HepG2 (cell line): Measurements from ENCODE around the gene PLA2G4F. TPM values are rescaled to one million over a fixed set of nuclear protein-coding genes. Genes with fewer than 3 reads are reported as not detected.
"Not testable (repeated sequence)": the region's sequence is repeated elsewhere in the genome, so short reads cannot be mapped to it uniquely, and the experiment has no call there.

Source experiments
- FOXP1 ChIP-seq, 2 experiments: fragments of 450-650 bp in 1 of 2; IDR thresholded peaks; 2 replicates each; pipeline ENCODE4 v1.6.1; 2017 to 2018; ENCODE audit warnings: antibody characterized with exemption in 1 of 2
- JUNB ChIP-seq: sonication (generic); formaldehyde crosslinking; IDR thresholded peaks from 2 replicates; pipeline ENCODE4 v1.8.0; 2022; ENCODE audit warnings: missing genetic modification reagents, mild to moderate bottlenecking, borderline replicate concordance
- JUND ChIP-seq: sonication (generic); formaldehyde crosslinking; IDR thresholded peaks from 2 replicates; pipeline ENCODE4 v1.8.0; 2022; ENCODE audit warnings: mild to moderate bottlenecking, missing genetic modification reagents
- MED1 ChIP-seq: sonication (generic); formaldehyde crosslinking; IDR thresholded peaks from 2 replicates; pipeline ENCODE4 v1.4.0; 2020; ENCODE audit warnings: missing genetic modification reagents
- RAD51 ChIP-seq: fragments of 450-650 bp; IDR thresholded peaks from 2 replicates; pipeline ENCODE4 v1.6.1; 2016; ENCODE audit warnings: borderline replicate concordance
- SOX6 ChIP-seq, 2 experiments: fragments of 450-650 bp in 1 of 2; sonication (generic) in 1 of 2; formaldehyde crosslinking in 1 of 2; IDR thresholded peaks; 2 replicates each; pipeline versions ENCODE4 v1.4.0 to v1.6.1; 2017 to 2020; ENCODE audit warnings: antibody characterized with exemption in 1 of 2, mild to moderate bottlenecking in 1 of 2, missing genetic modification reagents in 1 of 2
- SP5 ChIP-seq: IDR thresholded peaks from 2 replicates; pipeline ENCODE4 v1.6.1; 2016; ENCODE audit warnings: low read depth, borderline replicate concordance
- THAP9 ChIP-seq: sonication (generic); formaldehyde crosslinking; IDR thresholded peaks from 2 replicates; pipeline ENCODE4; 2020; ENCODE audit warnings: missing genetic modification reagents, mild to moderate bottlenecking, borderline replicate concordance
- USF2 ChIP-seq, 2 experiments: sonication (generic) in 1 of 2; formaldehyde crosslinking in 1 of 2; IDR thresholded peaks; 2 replicates each; pipeline versions ENCODE4 v1.5.1 to v1.6.1; 2011 to 2020; ENCODE audit warnings: borderline replicate concordance in 1 of 2, low read depth in 1 of 2, low read length in 1 of 2, mild to moderate bottlenecking in 1 of 2, missing genetic modification reagents in 1 of 2, moderate library complexity in 1 of 2
- polyA plus RNA-seq, 8 experiments: library from polyadenylated mRNA; depleted of rRNA in 3 of 8; stranded (reverse) in 7 of 8; unstranded in 1 of 8; fragments of >200 nt; fragmentation: Illumina TruSeq in 4 of 8; extraction: Trizol in 4 of 8; gene quantifications; 2 replicates each; pipeline versions ENCODE4 v1.2.1 to v1.2.3, GENCODE V29; 2011 to 2016; ENCODE audit warnings: low read depth in 4 of 8, missing spikeins in 1 of 8, mixed read lengths in 1 of 8; ENCODE audit not compliant: insufficient read depth in 1 of 8
- total RNA-seq, 5 experiments: library from RNA; depleted of rRNA; stranded (reverse); fragments of >200 nt; fragmentation: Illumina TruSeq; extraction: Trizol; gene quantifications; 2 replicates each; pipeline ENCODE4 v1.2.3, GENCODE V29; 2016; ENCODE audit warnings: low read depth in 1 of 5
- TF ChIP-seq, protein P1 (sequence below): sonication (generic); formaldehyde crosslinking; IDR thresholded peaks from 2 replicates; pipeline ENCODE4 v1.4.0; 2020; ENCODE audit warnings: missing genetic modification reagents

PLA2G4F gene
- total and polyA plus RNA-seq, 2 of the 13 experiments (the other 11 are each of a cell fraction or from before 2014, with no cell fraction given) = 0.07 TPM; not detected in 1

GRCh38 chr15:42091753-42092397 lies 64.6 kb downstream of the PLA2G4F start (continued):
- TF ChIP-seq USF2 (IDR thresholded peaks at IDR 0.05; ENCODE audit: low read depth, low read length) (peak; percentile 84), USF2 (CRISPR knock-in tag; IDR thresholded peaks at IDR 0.05; ENCODE audit: borderline replicate concordance) (peak; percentile 75; the same call in 1 of the 2 replicates), MED1 (CRISPR knock-in tag) (peak; percentile 40; the same call in 1 of the 2 replicates), THAP9 (CRISPR knock-in tag) (0 out of 2 replicates have a peak, but pooled peaks have one; percentile 18), JUND (0 out of 2 replicates have a peak, but pooled peaks have one; percentile 61), SOX6 (CRISPR knock-in tag; IDR thresholded peaks at IDR 0.05) (peak; percentile 35; the same call in 1 of the 2 replicates), SP5 (CRISPR knock-in tag) (peak; percentile 34; the same call in 1 of the 2 replicates), JUNB (CRISPR knock-in tag) (peak; percentile 18; the same call in 1 of the 2 replicates), RAD51 (peak; percentile 85; the same call in 1 of the 2 replicates), FOXP1 (CRISPR knock-in tag; IDR thresholded peaks at IDR 0.05) (peak; percentile 15; the same call in 1 of the 2 replicates)
- not testable (repeated sequence) for TF ChIP-seq SOX6, FOXP1 (IDR thresholded peaks at IDR 0.05)
- TF ChIP-seq, protein P1, sequence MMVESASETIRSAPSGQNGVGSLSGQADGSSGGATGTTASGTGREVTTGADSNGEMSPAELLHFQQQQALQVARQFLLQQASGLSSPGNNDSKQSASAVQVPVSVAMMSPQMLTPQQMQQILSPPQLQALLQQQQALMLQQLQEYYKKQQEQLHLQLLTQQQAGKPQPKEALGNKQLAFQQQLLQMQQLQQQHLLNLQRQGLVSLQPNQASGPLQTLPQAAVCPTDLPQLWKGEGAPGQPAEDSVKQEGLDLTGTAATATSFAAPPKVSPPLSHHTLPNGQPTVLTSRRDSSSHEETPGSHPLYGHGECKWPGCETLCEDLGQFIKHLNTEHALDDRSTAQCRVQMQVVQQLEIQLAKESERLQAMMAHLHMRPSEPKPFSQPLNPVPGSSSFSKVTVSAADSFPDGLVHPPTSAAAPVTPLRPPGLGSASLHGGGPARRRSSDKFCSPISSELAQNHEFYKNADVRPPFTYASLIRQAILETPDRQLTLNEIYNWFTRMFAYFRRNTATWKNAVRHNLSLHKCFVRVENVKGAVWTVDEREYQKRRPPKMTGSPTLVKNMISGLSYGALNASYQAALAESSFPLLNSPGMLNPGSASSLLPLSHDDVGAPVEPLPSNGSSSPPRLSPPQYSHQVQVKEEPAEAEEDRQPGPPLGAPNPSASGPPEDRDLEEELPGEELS (CRISPR knock-in tag) = peak; percentile 44; the same call in 1 of the 2 replicates
